ENCODE measurements around the gene RBM38.
A peak's percentile ranks its signal among the peaks of the same experiment; 100 is the strongest.

Gene RBM38

DNA sequence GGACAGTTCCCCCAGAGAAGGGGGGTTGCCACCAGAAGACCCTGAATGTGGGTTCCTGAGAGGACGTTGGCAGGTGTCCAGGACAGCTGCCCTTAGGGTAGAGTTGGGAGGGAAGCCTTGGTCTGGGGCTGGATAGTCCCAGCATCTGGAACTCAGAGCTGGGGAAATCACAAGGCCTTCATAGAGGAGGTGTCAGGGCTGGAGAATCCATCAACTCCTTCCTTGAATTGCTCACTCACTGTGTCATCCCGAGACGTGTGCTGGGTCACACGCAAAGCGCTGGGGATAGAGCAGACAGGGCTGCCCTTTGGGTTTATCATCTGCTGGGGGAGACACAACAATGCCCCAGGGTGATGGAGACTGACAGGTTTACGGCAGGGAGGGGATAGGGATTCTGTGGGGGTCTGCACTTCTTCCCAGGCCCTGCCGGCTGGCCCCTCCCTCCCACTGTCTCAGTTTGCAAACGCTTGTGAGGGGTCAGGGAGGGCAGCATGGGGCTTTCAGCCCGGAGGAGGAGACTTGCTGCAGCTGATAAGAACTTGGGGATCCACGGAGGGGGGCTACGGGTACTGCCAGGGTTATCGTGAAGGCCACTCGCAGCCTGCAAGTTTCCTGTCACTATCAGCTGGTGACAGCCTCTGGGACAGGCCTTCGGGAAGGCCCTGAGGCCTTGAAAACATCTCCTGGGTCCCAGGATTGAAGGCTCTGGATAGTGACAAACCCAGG lies 18.6 kb downstream of the RBM38 start:
- Histone ChIP-seq H3K27me3 (ENCODE audit: control insufficient read depth in 1 of 2, insufficient read depth in 1 of 2, low read length in 2 of 2) (peaks cover 0 to 19% of the 10 kb centered on the region in 2 experiments), H4K91ac (ENCODE audit: low read length) (no peak overlapping the region), H4K8ac (ENCODE audit: low read length) (peak overlapping the region; percentile 50), H3K4me2 (ENCODE audit: low read length, poor library complexity, severe bottlenecking) (no peak overlapping the region), H2BK15ac (ENCODE audit: low read depth, poor library complexity, severe bottlenecking) (no peak overlapping the region), H3K14ac (ENCODE audit: low read length in 2 of 2) (peak overlapping the region in 1 of 2 experiments; percentile 44), H3K23ac (ENCODE audit: low read length in 2 of 2) (no peak overlapping the region), H3K9me3 (ENCODE audit: control insufficient read depth, low read length) (no peaks in the 10 kb centered on the region), H3K4me1 (ENCODE audit: control insufficient read depth, insufficient read depth, low read depth, low read length) (peaks cover 29% of the 10 kb centered on the region), H3K27ac (ENCODE audit: low read length, poor library complexity, severe bottlenecking) (no peak overlapping the region), H2BK5ac (ENCODE audit: low read depth, low read length, poor library complexity, severe bottlenecking) (no peak overlapping the region), H3K4me3 (ENCODE audit: insufficient read depth in 1 of 2, low read depth in 1 of 2, low read length in 2 of 2) (no peak overlapping the region), H2BK120ac (ENCODE audit: low read depth, low read length) (no peak overlapping the region), H3K79me1 (replicated peaks; ENCODE audit: low read length, poor library complexity, severe bottlenecking) (peaks cover 26% of the 10 kb centered on the region), H2BK12ac (ENCODE audit: low read length in 2 of 2) (no peak overlapping the region), H3K36me3 (ENCODE audit: control insufficient read depth in 1 of 2, insufficient read depth in 2 of 2, low read depth in 1 of 2, low read length in 2 of 2) (peaks cover 25 to 55% of the 10 kb centered on the region in 2 experiments), H2AFZ (ENCODE audit: low read depth, low read length) (no peak overlapping the region), H2AK5ac (ENCODE audit: low read length, severe bottlenecking) (no peak overlapping the region), H3K9ac (ENCODE audit: low read length) (no peak overlapping the region), H3K4ac (ENCODE audit: low read depth in 1 of 2, low read length in 2 of 2) (no peak overlapping the region), H3K18ac (ENCODE audit: low read depth in 1 of 2, low read length in 2 of 2) (no peak overlapping the region)
- WGBS = 27% methylated on average over 14 of the region's 14 CpGs
- DNase-seq = peak; percentile 30

DNA sequence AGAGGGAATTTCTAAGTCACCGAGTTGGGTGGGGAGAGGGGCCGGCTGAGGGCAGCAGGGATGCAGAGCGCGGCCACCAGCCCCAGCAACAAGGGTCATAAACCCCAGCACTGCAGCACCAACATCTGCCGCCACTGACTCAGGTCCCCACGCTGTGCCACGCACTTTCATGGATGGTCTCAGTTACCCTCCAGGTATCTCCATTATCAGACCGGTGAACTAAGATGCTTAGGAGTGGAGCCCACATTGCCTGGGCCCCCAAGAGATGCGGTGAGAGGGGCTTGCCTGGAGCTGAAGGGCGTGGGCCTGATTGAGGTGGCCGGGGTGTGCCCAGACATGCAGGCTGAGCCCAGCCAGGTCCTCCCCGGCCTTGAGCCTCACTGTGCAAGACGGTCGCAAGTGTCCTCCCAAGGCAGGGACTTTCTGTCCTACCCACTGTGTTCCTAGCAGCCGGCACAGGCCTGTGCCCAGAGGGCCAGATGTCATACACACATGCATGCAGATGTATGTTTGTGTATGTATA lies 19.3 kb downstream of the RBM38 start:
- Histone ChIP-seq H2BK120ac (ENCODE audit: low read depth, low read length) (no peak overlapping the region), H3K9ac (ENCODE audit: low read length) (no peak overlapping the region), H3K4me3 (ENCODE audit: insufficient read depth in 1 of 2, low read depth in 1 of 2, low read length in 2 of 2) (no peak overlapping the region), H3K14ac (ENCODE audit: low read length in 2 of 2) (no peak overlapping the region), H2AFZ (ENCODE audit: low read depth, low read length) (no peak overlapping the region), H3K4me2 (ENCODE audit: low read length, poor library complexity, severe bottlenecking) (no peak overlapping the region), H2BK12ac (ENCODE audit: low read length in 2 of 2) (no peak overlapping the region), H2BK15ac (ENCODE audit: low read depth, poor library complexity, severe bottlenecking) (no peak overlapping the region), H3K4me1 (ENCODE audit: control insufficient read depth, insufficient read depth, low read depth, low read length) (peaks cover 33% of the 10 kb centered on the region), H3K27ac (ENCODE audit: low read length, poor library complexity, severe bottlenecking) (no peak overlapping the region), H4K8ac (ENCODE audit: low read length) (no peak overlapping the region), H3K79me1 (replicated peaks; ENCODE audit: low read length, poor library complexity, severe bottlenecking) (peaks cover 19% of the 10 kb centered on the region), H2AK5ac (ENCODE audit: low read length, severe bottlenecking) (no peak overlapping the region), H3K27me3 (ENCODE audit: control insufficient read depth in 1 of 2, insufficient read depth in 1 of 2, low read length in 2 of 2) (peaks cover 0 to 24% of the 10 kb centered on the region in 2 experiments), H3K18ac (ENCODE audit: low read depth in 1 of 2, low read length in 2 of 2) (no peak overlapping the region), H3K4ac (ENCODE audit: low read depth in 1 of 2, low read length in 2 of 2) (no peak overlapping the region), H4K91ac (ENCODE audit: low read length) (no peak overlapping the region), H2BK5ac (ENCODE audit: low read depth, low read length, poor library complexity, severe bottlenecking) (no peak overlapping the region), H3K36me3 (ENCODE audit: control insufficient read depth in 1 of 2, insufficient read depth in 2 of 2, low read depth in 1 of 2, low read length in 2 of 2) (peaks cover 25 to 50% of the 10 kb centered on the region in 2 experiments), H3K9me3 (ENCODE audit: control insufficient read depth, low read length) (no peaks in the 10 kb centered on the region), H3K23ac (ENCODE audit: low read length in 2 of 2) (no peak overlapping the region)
- DNase-seq = no peak
- WGBS = 78% methylated on average over 12 of the region's 15 CpGs

DNA sequence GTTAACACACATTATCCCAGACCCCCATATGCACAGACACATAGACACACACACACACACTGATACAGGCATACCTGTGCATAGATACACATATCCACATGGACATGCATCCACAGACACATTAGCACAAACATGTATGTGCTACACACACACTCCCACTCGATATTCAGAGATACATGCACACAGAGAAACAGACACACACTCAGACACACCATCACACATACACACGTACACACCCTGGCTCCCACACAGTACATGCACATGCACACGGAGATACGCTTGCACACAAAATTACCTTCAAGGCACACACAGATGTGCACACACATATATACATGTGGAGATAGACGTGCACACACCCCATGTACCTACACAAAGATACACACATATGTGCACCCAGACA lies 19.7 kb downstream of the RBM38 start:
- no peak overlapping the region for H3K9ac ChIP-seq (ENCODE audit: low read length)
- H3K27ac ChIP-seq (ENCODE audit: low read length, poor library complexity, severe bottlenecking) = no peak overlapping the region
- no peak overlapping the region for H3K4me3 ChIP-seq (ENCODE audit: insufficient read depth in 1 of 2, low read depth in 1 of 2, low read length in 2 of 2)
- H3K79me1 ChIP-seq (replicated peaks; ENCODE audit: low read length, poor library complexity, severe bottlenecking) = peaks cover 19% of the 10 kb centered on the region
- peaks cover 0 to 24% of the 10 kb centered on the region in 2 experiments for H3K27me3 ChIP-seq (ENCODE audit: control insufficient read depth in 1 of 2, insufficient read depth in 1 of 2, low read length in 2 of 2)
- H4K8ac ChIP-seq (ENCODE audit: low read length) = no peak overlapping the region
- no peaks in the 10 kb centered on the region for H3K9me3 ChIP-seq (ENCODE audit: control insufficient read depth, low read length)
- H2AFZ ChIP-seq (ENCODE audit: low read depth, low read length) = no peak overlapping the region
- H3K4me1 ChIP-seq (ENCODE audit: control insufficient read depth, insufficient read depth, low read depth, low read length) = peaks cover 33% of the 10 kb centered on the region
- no peak overlapping the region for H3K23ac ChIP-seq (ENCODE audit: low read length in 2 of 2)
- no peak overlapping the region for H2BK12ac ChIP-seq (ENCODE audit: low read length in 2 of 2)
- no peak overlapping the region for H2BK5ac ChIP-seq (ENCODE audit: low read depth, low read length, poor library complexity, severe bottlenecking)
- no peak overlapping the region for H4K91ac ChIP-seq (ENCODE audit: low read length)
- no peak overlapping the region for H2BK120ac ChIP-seq (ENCODE audit: low read depth, low read length)
- no peak for DNase-seq
- 82% methylated on average over 5 of the region's 5 CpGs for WGBS
- H3K14ac ChIP-seq (ENCODE audit: low read length in 2 of 2) = no peak overlapping the region
- peaks cover 25 to 45% of the 10 kb centered on the region in 2 experiments for H3K36me3 ChIP-seq (ENCODE audit: control insufficient read depth in 1 of 2, insufficient read depth in 2 of 2, low read depth in 1 of 2, low read length in 2 of 2)
- no peak overlapping the region for H2AK5ac ChIP-seq (ENCODE audit: low read length, severe bottlenecking)
- no peak overlapping the region for H3K4ac ChIP-seq (ENCODE audit: low read depth in 1 of 2, low read length in 2 of 2)
- H3K18ac ChIP-seq (ENCODE audit: low read depth in 1 of 2, low read length in 2 of 2) = no peak overlapping the region
- no peak overlapping the region for H3K4me2 ChIP-seq (ENCODE audit: low read length, poor library complexity, severe bottlenecking)
- H2BK15ac ChIP-seq (ENCODE audit: low read depth, poor library complexity, severe bottlenecking) = no peak overlapping the region

DNA sequence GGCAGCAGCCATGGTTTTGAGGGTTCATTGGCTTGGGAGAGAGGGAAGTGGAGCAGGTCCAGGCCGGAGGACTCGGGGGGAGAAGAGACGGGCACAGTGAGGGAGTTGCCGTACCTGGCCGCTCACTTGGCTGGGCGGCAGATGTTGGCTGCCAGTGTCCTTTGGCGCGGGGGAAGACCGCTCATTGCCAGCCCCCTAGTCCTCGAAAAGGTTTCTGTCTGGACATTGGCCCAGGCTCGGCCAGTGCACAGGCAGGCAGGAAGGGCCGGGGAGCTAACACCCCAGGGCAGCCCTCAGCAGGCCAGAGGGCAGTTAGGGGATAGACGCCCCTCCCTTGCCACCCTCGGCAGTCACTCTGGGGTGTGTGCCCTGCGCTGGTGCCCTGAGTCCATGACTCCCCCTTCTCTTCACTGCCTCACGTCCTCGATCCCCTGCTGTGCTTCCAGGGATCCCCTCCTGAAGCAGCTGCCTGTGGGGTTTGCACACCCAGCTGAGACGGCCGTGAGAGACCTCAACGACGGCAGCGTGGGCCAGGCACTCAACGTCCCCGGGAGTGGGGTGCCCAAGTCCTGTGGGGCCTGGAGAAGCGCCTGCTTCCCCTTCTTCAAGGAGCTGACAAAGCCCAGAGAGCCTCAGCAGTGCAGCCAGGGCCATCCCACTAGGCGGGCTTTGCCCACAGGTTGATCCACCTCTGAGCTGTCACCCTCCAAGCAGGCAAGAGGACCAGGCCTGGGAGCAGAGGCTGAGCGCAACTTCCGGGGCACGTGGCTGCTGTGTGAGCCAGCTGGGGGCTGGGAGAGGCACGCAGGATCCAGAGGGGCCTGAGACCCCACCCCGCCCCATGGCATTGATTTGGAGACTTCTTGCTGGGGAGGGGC lies 20.4 kb downstream of the RBM38 start:
- no peak overlapping the region for H3K23ac ChIP-seq (ENCODE audit: low read length in 2 of 2)
- H2AFZ ChIP-seq (ENCODE audit: low read depth, low read length) = no peak overlapping the region
- H2BK120ac ChIP-seq (ENCODE audit: low read depth, low read length) = no peak overlapping the region
- 88% methylated on average over 31 of the region's 31 CpGs for WGBS
- no peak overlapping the region for H2AK5ac ChIP-seq (ENCODE audit: low read length, severe bottlenecking)
- no peak overlapping the region for H2BK12ac ChIP-seq (ENCODE audit: low read length in 2 of 2)
- no peak overlapping the region for H3K4ac ChIP-seq (ENCODE audit: low read depth in 1 of 2, low read length in 2 of 2)
- H3K4me1 ChIP-seq (ENCODE audit: control insufficient read depth, insufficient read depth, low read depth, low read length) = peaks cover 37% of the 10 kb centered on the region
- no peak overlapping the region for H3K27ac ChIP-seq (ENCODE audit: low read length, poor library complexity, severe bottlenecking)
- peaks cover 20 to 38% of the 10 kb centered on the region in 2 experiments for H3K36me3 ChIP-seq (ENCODE audit: control insufficient read depth in 1 of 2, insufficient read depth in 2 of 2, low read depth in 1 of 2, low read length in 2 of 2)
- H3K79me1 ChIP-seq (replicated peaks; ENCODE audit: low read length, poor library complexity, severe bottlenecking) = peaks cover 17% of the 10 kb centered on the region
- H2BK5ac ChIP-seq (ENCODE audit: low read depth, low read length, poor library complexity, severe bottlenecking) = no peak overlapping the region
- DNase-seq = no peak
- H2BK15ac ChIP-seq (ENCODE audit: low read depth, poor library complexity, severe bottlenecking) = no peak overlapping the region
- H3K9me3 ChIP-seq (ENCODE audit: control insufficient read depth, low read length) = no peaks in the 10 kb centered on the region
- H3K27me3 ChIP-seq (ENCODE audit: control insufficient read depth in 1 of 2, insufficient read depth in 1 of 2, low read length in 2 of 2) = peaks cover under 1 to 30% of the 10 kb centered on the region in 2 experiments
- H3K4me2 ChIP-seq (ENCODE audit: low read length, poor library complexity, severe bottlenecking) = no peak overlapping the region
- no peak overlapping the region for H3K14ac ChIP-seq (ENCODE audit: low read length in 2 of 2)
- no peak overlapping the region for H4K91ac ChIP-seq (ENCODE audit: low read length)
- no peak overlapping the region for H3K9ac ChIP-seq (ENCODE audit: low read length)
- no peak overlapping the region for H4K8ac ChIP-seq (ENCODE audit: low read length)
- no peak overlapping the region for H3K18ac ChIP-seq (ENCODE audit: low read depth in 1 of 2, low read length in 2 of 2)
- no peak overlapping the region for H3K4me3 ChIP-seq (ENCODE audit: insufficient read depth in 1 of 2, low read depth in 1 of 2, low read length in 2 of 2)

Measured in mesenchymal stem cell (in vitro differentiated cells and primary cell).